ENCODE measurements around the gene MYPN.

The MYPN gene

GRCh38 chr10:68125772-68126171 lies 16.5 kb downstream of the MYPN start:
- peaks cover 31% of the 10 kb centered on the region for H3K4me1 Mint-ChIP-seq
- no peak overlapping the region for H3K4me3 Mint-ChIP-seq
- H3K9me3 Mint-ChIP-seq, result no peaks in the 10 kb centered on the region
- H3K27ac Mint-ChIP-seq, result no peak overlapping the region
- H3K27me3 Mint-ChIP-seq (ENCODE audit: low read depth), result no peaks in the 10 kb centered on the region
- H3K36me3 Mint-ChIP-seq (ENCODE audit: low read depth), result no peaks in the 10 kb centered on the region
- TF ChIP-seq CTCF (IDR thresholded peaks at IDR 0.05; ENCODE audit: unreplicated experiment in 3 of 3), result no peak

GRCh38 chr10:68128015-68128414 lies 18.7 kb downstream of the MYPN start:
- H3K9me3 Mint-ChIP-seq, result no peaks in the 10 kb centered on the region
- H3K27ac Mint-ChIP-seq, result peak overlapping the region; percentile 8 to 30 (median 27)
- no peaks in the 10 kb centered on the region for H3K36me3 Mint-ChIP-seq (ENCODE audit: low read depth)
- no peak for TF ChIP-seq CTCF (IDR thresholded peaks at IDR 0.05; ENCODE audit: unreplicated experiment in 3 of 3)
- H3K27me3 Mint-ChIP-seq (ENCODE audit: low read depth), result no peaks in the 10 kb centered on the region
- peaks cover 21% of the 10 kb centered on the region for H3K4me1 Mint-ChIP-seq
- no peak overlapping the region for H3K4me3 Mint-ChIP-seq

- TF ChIP-seq CTCF (IDR thresholded peaks at IDR 0.05; ENCODE audit: unreplicated experiment in 3 of 3), result no peak
- H3K4me1 Mint-ChIP-seq, result peaks cover 40% of the 10 kb centered on the region
- no peaks in the 10 kb centered on the region for H3K9me3 Mint-ChIP-seq
- H3K27ac Mint-ChIP-seq, result no peak overlapping the region
- H3K36me3 Mint-ChIP-seq (ENCODE audit: low read depth), result no peaks in the 10 kb centered on the region
- no peaks in the 10 kb centered on the region for H3K27me3 Mint-ChIP-seq (ENCODE audit: low read depth)
- H3K4me3 Mint-ChIP-seq, result no peak overlapping the region
Observed at GRCh38 chr10:68132391-68132790, 23.1 kb downstream of the MYPN start.

- no peaks in the 10 kb centered on the region for H3K36me3 Mint-ChIP-seq (ENCODE audit: low read depth)
- peaks cover 34% of the 10 kb centered on the region for H3K4me1 Mint-ChIP-seq
- H3K27ac Mint-ChIP-seq, result peak overlapping the region in 1 of 3 experiments; percentile 32
- no peak overlapping the region for H3K4me3 Mint-ChIP-seq
- H3K9me3 Mint-ChIP-seq, result no peaks in the 10 kb centered on the region
- no peak for TF ChIP-seq CTCF (IDR thresholded peaks at IDR 0.05; ENCODE audit: unreplicated experiment in 3 of 3)
- H3K27me3 Mint-ChIP-seq (ENCODE audit: low read depth), result no peaks in the 10 kb centered on the region
Observed at GRCh38 chr10:68133523-68133922, 24.2 kb downstream of the MYPN start.

GRCh38 chr10:68135362-68135761 lies 26.1 kb downstream of the MYPN start:
- Mint-ChIP-seq H3K27me3 (ENCODE audit: low read depth) (no peaks in the 10 kb centered on the region), H3K4me3 (no peak overlapping the region), H3K9me3 (no peaks in the 10 kb centered on the region), H3K4me1 (peaks cover 52% of the 10 kb centered on the region), H3K36me3 (ENCODE audit: low read depth) (no peaks in the 10 kb centered on the region), H3K27ac (no peak overlapping the region)
- TF ChIP-seq CTCF (IDR thresholded peaks at IDR 0.05; ENCODE audit: unreplicated experiment in 3 of 3), result no peak

GRCh38 chr10:68135922-68136792 lies 26.9 kb downstream of the MYPN start:
- H3K27me3 Mint-ChIP-seq (ENCODE audit: low read depth), result no peaks in the 10 kb centered on the region
- no peaks in the 10 kb centered on the region for H3K36me3 Mint-ChIP-seq (ENCODE audit: low read depth)
- no peak overlapping the region for H3K4me3 Mint-ChIP-seq
- peaks cover 55% of the 10 kb centered on the region for H3K4me1 Mint-ChIP-seq
- H3K9me3 Mint-ChIP-seq, result no peaks in the 10 kb centered on the region
- TF ChIP-seq CTCF (IDR thresholded peaks at IDR 0.05; ENCODE audit: unreplicated experiment in 3 of 3), result no peak
- H3K27ac Mint-ChIP-seq, result peak overlapping the region in 1 of 3 experiments; percentile 13
